HG02759 (cell line): Measurements from ENCODE around the gene SLC1A1.
"Not testable (repeated sequence)": the region's sequence is repeated elsewhere in the genome, so short reads cannot be mapped to it uniquely, and the experiment has no call there.

Source experiments
- ATAC-seq: cut with Tn5 transposase; IDR thresholded peaks from one replicate; pipeline ENCODE4 v1.9.1; 2021; ENCODE audit warnings: mild to moderate bottlenecking, moderate library complexity; ENCODE audit not compliant: unreplicated experiment

Gene SLC1A1

DNA sequence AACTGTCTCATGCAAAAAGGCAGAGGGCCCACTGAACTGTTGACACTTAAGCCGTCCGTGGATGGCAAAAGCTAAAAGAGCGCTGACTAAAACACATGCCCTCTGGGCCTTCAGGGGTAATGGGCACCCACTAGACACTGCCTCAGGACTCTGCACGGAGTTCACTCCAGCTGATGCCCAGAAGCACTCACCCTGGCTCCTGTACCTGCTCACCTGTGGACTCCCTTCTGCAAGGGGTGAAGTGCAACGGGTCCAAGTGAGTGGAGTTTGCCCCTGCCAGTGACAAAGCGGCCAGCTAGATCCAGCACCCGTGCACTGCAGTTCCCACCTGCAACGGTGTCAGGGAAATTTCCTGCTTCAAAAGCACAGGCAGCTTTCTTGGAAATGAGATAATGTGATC lies 50.2 kb downstream of the SLC1A1 start:
- ATAC-seq: no peak

DNA sequence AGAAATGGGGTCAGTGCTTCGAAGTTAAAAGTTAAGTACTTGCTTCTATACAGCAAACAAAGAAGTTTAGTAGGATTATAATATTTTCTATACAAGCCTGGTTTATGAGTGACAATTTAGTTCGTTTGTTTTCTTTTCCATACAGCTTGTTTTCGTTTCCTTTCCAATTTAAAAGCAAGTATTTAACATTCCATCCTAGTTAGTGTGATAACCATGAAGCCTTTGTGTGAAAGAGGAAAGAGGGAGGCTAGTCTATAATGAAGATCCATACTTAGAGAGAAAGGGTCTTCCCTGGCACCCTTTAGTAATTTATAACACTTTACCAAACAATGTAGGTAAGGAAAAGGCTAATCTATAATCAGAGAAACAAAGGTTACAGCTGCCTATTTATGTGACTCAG lies 51.0 kb downstream of the SLC1A1 start:
- no peak for ATAC-seq

DNA sequence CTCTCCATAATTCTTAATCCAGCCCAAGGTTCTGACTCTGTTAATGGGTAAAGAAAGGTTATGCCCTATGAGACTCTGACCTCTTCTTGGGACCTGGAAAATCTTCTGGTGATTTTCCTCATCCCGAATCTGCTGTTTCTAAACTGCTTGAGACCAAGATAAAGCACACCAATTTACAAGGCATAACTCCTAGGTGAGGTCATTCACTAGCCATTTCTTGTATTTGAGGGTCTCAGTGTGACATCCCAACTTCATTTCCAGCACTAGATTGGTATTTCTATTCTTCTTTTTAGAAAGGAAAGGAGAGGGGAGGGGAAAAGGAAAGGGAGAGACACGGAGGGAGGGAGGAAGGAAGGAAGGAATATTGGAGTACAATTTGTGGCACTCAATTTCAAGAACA lies 51.6 kb downstream of the SLC1A1 start:
- no peak for ATAC-seq

DNA sequence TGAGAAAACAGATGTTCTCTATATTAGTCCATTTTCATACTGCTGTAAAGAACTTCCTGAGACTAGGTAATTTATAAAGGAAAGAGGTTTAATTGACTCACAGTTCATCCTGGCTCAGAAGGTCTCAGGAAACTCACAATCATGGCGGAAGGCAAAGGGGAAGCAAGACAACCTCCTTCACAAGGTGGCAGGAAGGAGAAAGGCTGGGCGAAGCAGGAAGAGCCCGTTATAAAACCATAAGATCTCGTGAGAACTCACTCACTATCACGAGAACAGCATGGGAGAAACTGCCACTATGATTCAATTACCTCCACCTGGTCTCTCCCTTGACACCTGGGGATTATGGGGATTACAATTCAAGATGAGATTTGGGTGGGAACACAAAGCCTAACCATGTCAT lies 54.4 kb downstream of the SLC1A1 start:
- ATAC-seq: not testable (repeated sequence)

DNA sequence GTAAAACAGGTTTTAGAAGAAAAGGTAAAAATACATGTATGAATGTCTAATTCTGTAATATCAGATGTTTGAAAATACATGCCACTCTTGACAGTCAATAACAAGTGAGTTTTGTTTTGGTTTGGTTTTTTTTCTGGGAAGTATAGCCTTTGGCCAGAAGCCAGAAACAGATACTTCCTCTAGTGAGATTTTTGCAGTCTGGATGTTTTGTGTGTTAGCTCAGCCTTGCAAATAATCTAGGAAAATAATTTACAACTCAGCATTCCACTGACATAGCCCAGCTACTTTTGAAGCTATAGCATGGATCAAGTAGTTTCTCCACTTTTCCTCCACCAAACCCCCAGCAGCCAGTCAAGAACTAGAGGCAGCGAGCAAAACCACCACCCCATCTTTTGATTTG lies 56.7 kb downstream of the SLC1A1 start:
- ATAC-seq: no peak

DNA sequence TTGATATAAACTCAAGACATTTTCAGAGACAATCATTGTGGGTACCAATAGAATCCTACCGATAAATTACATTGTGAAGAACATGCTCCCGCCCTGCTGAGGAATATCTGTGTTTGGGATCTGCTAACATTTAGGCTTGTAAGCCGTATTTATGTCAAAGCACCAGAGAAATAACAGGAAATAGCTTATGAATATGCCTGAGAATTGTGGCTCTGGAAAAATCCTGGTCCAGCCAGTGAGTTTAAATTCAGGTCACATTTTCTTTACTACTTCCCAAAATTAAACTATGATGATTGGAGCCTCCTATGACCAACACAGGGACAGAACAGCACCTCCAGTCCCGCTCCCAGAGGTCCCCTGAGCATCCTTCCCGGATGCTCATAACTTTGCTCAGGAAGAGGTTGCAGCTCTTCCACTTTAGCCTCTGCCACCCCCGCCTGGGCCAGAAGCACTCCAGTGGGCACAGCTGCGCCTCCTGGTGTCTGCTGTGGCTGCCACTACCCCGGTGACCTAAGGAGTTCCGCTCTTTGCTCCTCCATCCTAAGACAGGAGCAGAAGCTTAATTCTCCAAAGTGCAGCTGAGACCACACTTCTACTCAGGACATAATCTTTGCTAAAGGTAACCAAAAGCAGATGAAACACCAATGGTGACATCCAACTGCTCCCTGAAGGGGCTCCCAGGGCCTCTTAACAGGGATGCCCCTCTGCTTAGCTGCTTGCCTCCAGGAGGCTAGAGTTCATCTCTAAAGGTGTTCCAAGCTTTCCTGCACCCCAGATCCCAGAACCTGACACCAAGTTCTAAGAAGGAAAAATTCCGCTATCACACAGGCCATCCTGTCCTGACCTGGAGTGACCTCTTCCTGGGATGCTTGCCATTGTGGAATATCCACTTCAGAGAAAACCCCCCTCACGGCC lies 58.8 kb downstream of the SLC1A1 start:
- no peak for ATAC-seq

DNA sequence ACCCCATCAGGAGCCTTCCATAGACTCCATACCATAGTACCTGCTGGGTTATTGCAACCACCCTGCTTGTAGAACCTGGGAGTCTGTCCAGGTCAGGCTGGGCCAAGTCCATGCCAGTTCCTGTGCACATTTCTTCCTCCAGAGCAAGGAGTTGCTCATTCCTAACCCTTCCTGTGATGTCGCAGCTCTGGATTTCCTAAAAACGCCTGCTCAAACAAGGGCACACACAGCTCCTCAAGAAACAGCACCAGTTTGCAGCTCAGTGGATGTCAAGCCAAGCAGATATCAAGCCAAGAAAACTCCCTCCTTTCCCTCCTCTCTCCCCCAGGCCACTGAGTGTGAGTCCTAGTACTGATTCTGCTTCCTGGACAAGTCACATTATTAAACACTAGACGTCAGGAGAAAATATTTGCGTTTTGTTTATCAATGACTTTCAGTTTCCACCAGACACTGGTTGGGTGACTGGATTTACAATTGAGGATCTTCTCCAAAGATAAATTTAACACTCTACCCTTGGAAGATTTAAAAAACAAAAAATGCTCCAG lies 59.6 kb downstream of the SLC1A1 start:
- no peak for ATAC-seq

DNA sequence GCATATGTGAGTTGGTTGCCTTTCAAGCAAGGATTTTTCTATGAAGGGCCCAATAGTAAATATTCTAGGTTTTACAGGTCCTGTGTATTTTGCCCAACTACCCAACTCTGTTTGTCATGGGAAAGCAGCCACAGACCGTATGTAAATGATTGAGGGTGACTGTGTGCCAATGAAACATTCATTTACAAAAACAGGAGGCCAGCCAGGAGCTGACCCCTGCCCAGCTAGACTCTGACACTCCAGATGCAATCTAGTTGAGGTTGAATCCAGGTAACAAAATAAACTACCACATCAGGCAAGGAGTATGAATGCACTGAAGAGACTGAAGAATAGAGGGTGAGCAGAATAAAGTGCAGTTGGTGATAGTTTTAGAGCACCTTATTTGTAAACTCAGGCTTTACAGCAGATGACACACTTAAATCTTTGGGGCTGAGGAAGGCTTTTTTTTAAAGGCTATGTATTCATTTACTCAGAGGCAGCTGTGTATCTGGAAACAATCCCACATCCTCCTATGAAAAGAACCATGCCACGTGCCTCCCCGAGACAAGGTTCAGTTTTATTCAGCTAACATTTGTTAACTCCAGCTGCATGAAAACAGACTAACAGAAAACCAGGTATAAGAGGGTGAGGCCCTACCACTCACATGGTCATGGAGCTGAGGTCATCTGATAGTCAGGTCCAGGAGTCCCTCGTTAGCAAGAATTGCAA lies 60.7 kb downstream of the SLC1A1 start:
- ATAC-seq: no peak

DNA sequence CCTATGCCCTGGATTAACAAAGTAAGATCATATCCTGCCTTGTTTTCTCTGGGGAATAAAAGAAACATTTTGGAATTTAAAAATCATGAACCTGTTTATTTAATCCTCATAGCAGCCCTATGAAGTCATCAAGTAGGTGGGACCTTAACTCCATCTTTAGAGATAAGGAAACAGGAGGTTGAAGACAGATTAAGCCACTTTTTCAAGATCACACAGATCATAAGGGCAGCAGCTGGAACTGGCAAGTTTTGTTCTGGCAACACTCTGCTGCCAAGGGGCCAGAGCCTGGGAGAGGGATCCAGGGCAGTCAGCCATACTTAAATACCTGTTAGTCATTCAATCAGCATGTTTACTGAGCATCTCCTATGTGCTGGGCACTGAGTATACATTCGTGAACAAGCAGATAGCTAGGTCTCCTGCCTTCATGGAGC lies 63.7 kb downstream of the SLC1A1 start:
- ATAC-seq: no peak

DNA sequence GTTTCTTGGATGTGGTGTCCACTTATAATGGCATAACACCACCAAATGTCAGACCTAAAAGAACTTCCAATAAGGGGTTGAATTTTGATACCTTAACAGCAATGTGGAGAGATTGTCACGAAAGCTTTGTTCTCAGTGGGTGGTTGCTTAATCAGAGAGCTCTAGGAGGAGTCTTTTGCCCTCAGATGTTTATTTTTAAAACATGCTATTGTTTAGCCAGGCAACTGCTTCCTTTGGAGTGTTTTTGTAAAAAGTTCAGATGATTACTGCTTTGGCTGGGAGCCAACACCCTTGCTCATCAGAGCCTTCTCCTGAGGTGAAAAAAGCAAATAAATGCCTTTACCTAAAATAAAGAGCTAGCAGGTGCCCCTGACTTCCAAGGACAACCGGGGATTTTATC lies 65.0 kb downstream of the SLC1A1 start:
- no peak for ATAC-seq

DNA sequence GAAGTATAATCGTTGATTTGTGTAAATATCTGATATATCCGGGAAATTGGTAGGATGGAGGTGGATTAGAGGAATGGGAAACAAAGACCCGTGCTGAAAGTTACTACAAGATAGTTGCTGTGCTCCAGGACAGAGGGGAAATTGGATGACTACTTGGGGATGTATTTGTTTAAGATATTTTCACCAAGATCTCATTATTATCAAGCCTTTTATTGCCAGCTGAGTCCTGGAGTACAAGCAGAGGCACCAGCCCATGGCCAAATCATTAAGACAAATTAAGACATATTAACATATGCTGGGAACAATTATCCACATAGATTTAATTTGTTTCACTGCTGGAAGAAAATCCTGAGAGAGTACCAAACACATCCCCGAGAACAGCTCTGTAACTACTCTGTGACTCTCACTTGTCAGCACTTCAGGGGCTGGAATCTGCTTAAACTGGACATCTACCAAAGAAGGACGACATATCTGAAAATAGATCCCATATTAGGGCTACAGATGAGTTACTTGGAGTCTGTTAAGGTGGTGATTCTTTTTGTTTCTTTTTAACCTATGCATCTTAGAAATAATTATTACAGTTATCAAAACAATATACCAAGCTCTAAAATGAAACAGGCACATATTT lies 68.2 kb downstream of the SLC1A1 start:
- ATAC-seq: no peak

DNA sequence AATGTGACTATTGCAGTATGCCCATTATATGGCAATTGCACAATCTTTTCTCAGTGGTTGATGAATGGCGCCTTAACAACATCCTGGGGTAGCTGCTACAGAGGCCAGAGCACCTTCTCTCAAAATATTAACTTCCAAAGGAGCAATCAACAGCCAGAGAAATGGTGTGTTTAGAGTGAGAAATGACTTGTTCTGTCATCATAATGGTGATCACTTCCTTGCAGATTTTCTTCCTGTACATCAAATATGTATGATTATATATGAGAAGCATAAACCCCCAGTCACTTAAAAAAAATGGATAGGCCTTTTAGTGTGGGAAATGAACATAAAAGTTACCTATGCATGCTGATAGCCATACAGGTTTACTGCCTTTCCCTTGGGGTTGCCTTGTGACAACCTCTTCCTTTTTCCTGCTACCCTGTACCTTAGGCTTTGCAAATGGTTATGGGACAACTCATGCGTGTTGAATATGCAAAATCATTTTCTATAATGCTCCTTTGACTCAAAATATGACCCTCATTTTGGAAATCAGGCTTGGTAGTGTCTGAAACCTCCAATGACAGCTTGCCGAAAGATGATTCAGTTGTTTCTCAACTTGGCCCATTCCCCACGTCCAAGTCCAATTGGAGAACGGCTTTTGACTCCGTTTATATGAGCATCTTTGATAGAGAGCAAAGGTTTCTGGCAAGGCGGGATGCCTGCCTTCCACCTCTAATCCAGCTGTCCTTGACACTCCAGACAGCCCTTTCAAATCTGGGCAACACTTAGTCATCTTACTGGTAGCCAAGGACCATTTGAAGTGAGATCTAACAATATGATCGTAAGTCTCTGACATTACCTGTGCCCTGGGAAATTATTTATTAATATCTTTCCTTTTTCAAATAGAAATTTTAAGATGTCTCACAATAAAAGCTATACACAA lies 69.3 kb downstream of the SLC1A1 start:
- ATAC-seq: peak; percentile 87

DNA sequence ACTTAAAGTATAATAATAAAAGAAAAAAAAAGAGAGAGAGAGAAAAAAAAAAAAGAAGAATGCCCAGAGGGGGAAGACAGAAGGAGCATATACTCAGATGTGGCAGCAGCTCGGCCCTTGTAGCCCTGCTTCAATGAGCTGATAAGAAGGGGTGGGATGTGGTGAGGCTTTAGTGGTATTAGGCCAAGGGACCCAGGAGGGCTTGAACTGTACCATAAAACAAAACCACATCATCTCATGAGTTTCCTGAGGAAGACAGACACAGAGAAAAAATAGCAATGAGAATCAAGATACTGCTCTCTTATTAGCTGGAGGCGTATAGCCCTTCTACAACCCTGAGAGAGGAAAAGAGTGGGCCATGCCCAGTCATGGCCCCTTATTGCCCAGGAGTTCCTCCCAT lies 72.8 kb downstream of the SLC1A1 start:
- no peak for ATAC-seq

DNA sequence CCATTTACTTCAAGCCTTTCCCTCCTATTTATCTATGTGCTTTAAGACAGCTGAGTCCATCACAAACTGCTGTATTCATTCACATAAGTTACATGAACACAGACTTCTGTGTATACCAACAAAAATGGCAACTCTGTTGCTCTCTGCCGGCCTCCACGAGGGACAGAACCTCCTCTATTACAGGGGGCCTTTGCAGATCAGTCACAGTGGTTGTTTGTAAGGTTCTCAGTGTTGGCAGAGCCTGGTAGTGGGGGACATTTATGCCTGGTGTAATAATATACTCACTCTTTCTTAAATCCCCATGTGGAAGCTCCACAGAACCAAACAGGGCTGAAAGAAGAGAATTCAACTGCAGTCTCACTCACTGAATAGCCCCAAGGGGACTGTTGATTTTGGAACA lies 76.5 kb downstream of the SLC1A1 start:
- ATAC-seq: no peak

DNA sequence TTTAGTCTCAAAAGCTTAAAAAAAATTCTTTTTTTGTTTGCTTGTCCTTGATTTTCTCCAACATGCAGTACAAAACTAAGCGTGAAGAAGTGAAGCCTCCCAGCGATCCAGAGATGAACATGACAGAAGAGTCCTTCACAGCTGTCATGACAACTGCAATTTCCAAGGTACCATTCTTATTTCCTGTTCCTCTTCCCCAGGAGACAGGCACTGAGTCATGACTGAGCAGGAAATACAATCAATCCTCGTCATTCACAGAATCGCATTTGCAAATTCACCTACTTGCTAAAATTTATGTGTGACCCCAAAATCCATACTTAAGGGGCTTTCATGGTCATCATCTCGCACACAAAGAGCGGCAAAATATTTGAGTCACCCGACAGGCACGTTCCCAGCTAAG lies 77.3 kb downstream of the SLC1A1 start:
- no peak for ATAC-seq

DNA sequence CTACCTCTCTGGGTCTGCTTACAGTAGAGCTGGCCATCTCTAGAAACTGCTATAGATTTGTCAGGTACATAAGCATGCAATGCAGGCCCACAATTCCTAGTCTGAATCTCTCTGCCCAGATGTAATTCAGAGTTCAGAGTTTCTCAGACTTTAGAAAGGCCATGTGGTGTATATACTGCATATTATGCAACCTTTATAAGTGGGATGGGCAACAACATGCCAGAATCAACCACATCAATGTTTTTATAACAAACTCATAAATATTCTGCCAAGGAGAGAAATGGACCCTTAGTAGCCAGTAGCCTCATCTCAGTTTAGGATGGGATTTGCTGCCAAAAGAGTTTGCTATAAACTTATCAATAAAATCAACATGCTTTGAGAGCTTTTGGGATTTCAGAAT lies 78.8 kb downstream of the SLC1A1 start:
- no peak for ATAC-seq

DNA sequence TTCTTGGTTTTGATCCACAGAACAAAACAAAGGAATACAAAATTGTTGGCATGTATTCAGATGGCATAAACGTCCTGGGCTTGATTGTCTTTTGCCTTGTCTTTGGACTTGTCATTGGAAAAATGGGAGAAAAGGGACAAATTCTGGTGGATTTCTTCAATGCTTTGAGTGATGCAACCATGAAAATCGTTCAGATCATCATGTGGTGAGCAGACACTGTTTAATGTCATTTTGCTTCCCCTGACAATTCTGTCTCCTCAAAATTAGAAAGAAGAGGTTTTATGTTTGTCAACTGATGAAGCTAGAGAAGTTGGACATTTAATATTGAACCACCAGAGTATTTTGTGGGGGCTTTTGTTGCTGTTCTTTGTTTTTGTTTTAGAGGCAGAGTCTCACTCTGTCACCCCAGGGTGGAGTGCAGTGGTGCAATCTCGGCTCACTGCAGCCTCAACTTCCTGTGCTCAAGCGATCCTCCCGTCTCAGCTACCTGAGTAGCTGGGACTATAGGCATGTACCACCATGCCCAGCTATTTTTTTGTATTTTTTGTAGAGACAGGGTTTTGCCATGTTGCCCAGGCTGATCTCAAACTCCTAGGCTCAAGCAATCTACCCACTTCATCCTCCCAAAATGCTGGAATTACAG lies 82.0 kb downstream of the SLC1A1 start:
- no peak for ATAC-seq

DNA sequence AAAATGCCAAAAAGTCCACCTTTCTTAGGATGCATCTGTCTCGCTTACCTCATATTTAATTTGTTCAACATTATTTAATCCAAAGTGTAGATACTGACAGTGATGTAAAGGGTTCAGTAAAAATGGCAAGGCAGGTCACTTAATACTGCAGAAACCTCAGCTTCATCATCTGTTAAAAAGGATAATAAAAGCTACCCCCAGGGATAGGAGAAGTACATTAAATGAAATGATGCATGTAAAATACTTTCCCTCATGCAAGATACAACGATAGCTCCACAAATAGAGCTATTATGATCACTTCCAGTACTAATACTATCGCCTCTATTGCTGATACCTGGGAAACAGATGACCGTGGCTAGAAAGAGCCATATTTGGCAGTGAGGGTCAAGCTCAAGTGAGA lies 82.9 kb downstream of the SLC1A1 start:
- ATAC-seq: no peak

DNA sequence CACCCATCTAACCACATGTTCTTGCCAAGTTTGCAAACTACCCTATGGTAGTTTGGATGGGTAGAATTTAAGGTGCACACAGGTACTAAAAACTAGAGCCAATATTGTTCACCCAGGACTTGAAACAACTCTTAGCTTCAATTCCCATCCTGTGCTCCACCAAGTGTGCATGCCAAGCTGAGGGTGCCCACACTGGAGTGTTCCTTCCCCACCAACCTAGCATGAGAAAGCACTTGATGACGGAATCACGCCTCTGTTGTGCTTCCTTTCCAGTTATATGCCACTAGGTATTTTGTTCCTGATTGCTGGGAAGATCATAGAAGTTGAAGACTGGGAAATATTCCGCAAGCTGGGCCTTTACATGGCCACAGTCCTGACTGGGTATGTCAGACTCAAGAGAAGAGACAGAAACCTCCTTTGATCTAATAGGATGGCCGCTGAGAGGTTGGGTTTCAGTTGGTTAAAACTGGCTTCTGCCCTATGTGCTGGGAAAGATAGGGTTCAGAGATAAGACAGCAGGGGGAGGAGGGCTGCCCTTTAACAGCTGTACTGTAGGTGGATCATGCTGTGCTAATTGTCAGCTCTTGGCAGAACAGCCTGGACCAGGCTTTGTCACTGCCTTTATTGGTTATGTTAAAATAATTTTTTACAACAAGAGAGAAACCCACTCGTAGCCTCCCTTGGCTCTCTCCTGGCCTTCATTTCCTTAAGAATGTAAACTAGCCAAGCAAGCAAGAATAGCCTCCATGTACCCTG lies 83.5 kb downstream of the SLC1A1 start:
- ATAC-seq: no peak
